ENCODE results near the gene CAPN5. TPM values are rescaled to one million over a fixed set of nuclear protein-coding genes. Genes with fewer than 3 reads are reported as not detected.

CAPN5 gene
- total and polyA plus RNA-seq, 2 experiments from 2014 or later: 10.2 to 32.2 TPM

GRCh38 chr11:77170107-77170506 is 103.3 kb downstream of the CAPN5 start (continued):
- TF ChIP-seq ZNF462 (CRISPR knock-in tag; IDR thresholded peaks at IDR 0.05) (peak; percentile 28; the same call in 1 of the 2 replicates), STAT1 (IDR thresholded peaks at IDR 0.05; ENCODE audit: unreplicated experiment) (no peak), EZH2 (IDR thresholded peaks at IDR 0.05; ENCODE audit: low read depth, unreplicated experiment) (no peak), ZNF114 (CRISPR knock-in tag; IDR thresholded peaks at IDR 0.05) (no peak), NANOG (IDR thresholded peaks at IDR 0.05; ENCODE audit: borderline replicate concordance) (no peak), CTCF (conservative IDR thresholded peaks at IDR 0.05; ENCODE audit: low read depth in 2 of 2) (no peak)

- no peak overlapping the region for H3K27ac Mint-ChIP-seq
- H3K36me3 Mint-ChIP-seq (ENCODE audit: low read depth): no peaks in the 10 kb centered on the region; the same call in 2 of the 3 replicates
- peaks cover 19% of the 10 kb centered on the region for H3K27me3 Mint-ChIP-seq (ENCODE audit: insufficient read depth, low read depth, poor library complexity)
- peak overlapping the region; percentile 14; the same call in 1 of the 3 replicates for H3K4me3 Mint-ChIP-seq
- no peak for DNase-seq (ENCODE audit: low spot score)
- H3K36me3 ChIP-seq (ENCODE audit: insufficient read depth): no peaks in the 10 kb centered on the region
- H3K4me1 ChIP-seq (ENCODE audit: insufficient read depth): peaks cover 36% of the 10 kb centered on the region
- ATAC-seq: no peak
- no peaks in the 10 kb centered on the region for H4K20me1 ChIP-seq (replicated peaks; ENCODE audit: insufficient read depth)
- no peak for TF ChIP-seq CTCF (conservative IDR thresholded peaks at IDR 0.05; ENCODE audit: low read depth in 2 of 2)
- TF ChIP-seq NANOG (IDR thresholded peaks at IDR 0.05; ENCODE audit: borderline replicate concordance): no peak
- no peak for TF ChIP-seq STAT1 (IDR thresholded peaks at IDR 0.05; ENCODE audit: unreplicated experiment)
- no peak for TF ChIP-seq JUNB (IDR thresholded peaks at IDR 0.05; ENCODE audit: unreplicated experiment)
- TF ChIP-seq EZH2phosphoT487 (IDR thresholded peaks at IDR 0.05; ENCODE audit: unreplicated experiment): no peak
- no peak for TF ChIP-seq ETS1 (IDR thresholded peaks at IDR 0.05)
- TF ChIP-seq CREB1 (CRISPR knock-in tag; IDR thresholded peaks at IDR 0.05; ENCODE audit: low read depth): no peak
- TF ChIP-seq ZNF331 (CRISPR knock-in tag; IDR thresholded peaks at IDR 0.05; ENCODE audit: low read depth): no peak
- H3K79me2 ChIP-seq (replicated peaks; ENCODE audit: insufficient read depth): no peaks in the 10 kb centered on the region
- no peak overlapping the region for H3K27ac ChIP-seq (ENCODE audit: low read depth)
- H3K4me2 ChIP-seq: peak overlapping the region; percentile 64
- H3K9me3 Mint-ChIP-seq: no peaks in the 10 kb centered on the region
- peaks cover 65% of the 10 kb centered on the region for H3K4me1 Mint-ChIP-seq
- peak overlapping the region; percentile 15; the same call in 1 of the 2 replicates for H3K4me3 ChIP-seq
- H3F3A ChIP-seq (replicated peaks; ENCODE audit: low read depth): no peaks in the 10 kb centered on the region
- H3K27me3 ChIP-seq (ENCODE audit: insufficient read depth): no peaks in the 10 kb centered on the region
- peak overlapping the region; percentile 34; the same call in 1 of the 2 replicates for H2AFZ ChIP-seq
- H3K9me2 ChIP-seq (ENCODE audit: insufficient read depth): no peaks in the 10 kb centered on the region
Observed at GRCh38 chr11:77171254-77171653, 104.5 kb downstream of the CAPN5 start.

All from GM23338 (cell line).